Skeletal muscle cell (primary cell): ENCODE data around the gene CADM2.

Experiments used
- DNase-seq: peaks from one replicate; pipeline ENCODE4 v3.0.0-alpha.2; 2010; ENCODE audit warnings: low read depth
- H3K4me3 ChIP-seq: 2 replicates; pipeline ENCODE4 v1.5.1; 2011; ENCODE audit warnings: low read depth, mild to moderate bottlenecking, control low read depth, low read length, moderate library complexity

The CADM2 gene

GRCh38 chr3:85270488-85270887, 311.7 kb downstream of the CADM2 start:
- H3K4me3 ChIP-seq = no peak overlapping the region
- DNase-seq = no peak

GRCh38 chr3:85271911-85272310, 313.1 kb downstream of the CADM2 start:
- no peak overlapping the region for H3K4me3 ChIP-seq
- no peak for DNase-seq

GRCh38 chr3:85288257-85288656, 329.5 kb downstream of the CADM2 start:
- no peak overlapping the region for H3K4me3 ChIP-seq
- no peak for DNase-seq

GRCh38 chr3:85297291-85297690, 338.5 kb downstream of the CADM2 start:
- H3K4me3 ChIP-seq = no peak overlapping the region
- DNase-seq = no peak

- no peak overlapping the region for H3K4me3 ChIP-seq
- DNase-seq = no peak
Measured at GRCh38 chr3:85298032-85298431, 339.2 kb downstream of the CADM2 start.

- DNase-seq = no peak
- H3K4me3 ChIP-seq = no peak overlapping the region
Measured at GRCh38 chr3:85303156-85303555, 344.4 kb downstream of the CADM2 start.

- no peak overlapping the region for H3K4me3 ChIP-seq
- DNase-seq = no peak
Measured at GRCh38 chr3:85304360-85304964, 345.7 kb downstream of the CADM2 start.

GRCh38 chr3:85312331-85312730, 353.5 kb downstream of the CADM2 start:
- no peak for DNase-seq

GRCh38 chr3:85313380-85313779, 354.6 kb downstream of the CADM2 start:
- H3K4me3 ChIP-seq = no peak overlapping the region
- DNase-seq = no peak

More at GRCh38 chr3:85312331-85312730, 353.5 kb downstream of the CADM2 start:
- no peak overlapping the region for H3K4me3 ChIP-seq

GRCh38 chr3:85316252-85316651, 357.5 kb downstream of the CADM2 start:
- H3K4me3 ChIP-seq = no peak overlapping the region
- no peak for DNase-seq

- no peak for DNase-seq
Measured at GRCh38 chr3:85321892-85322291, 363.1 kb downstream of the CADM2 start.

GRCh38 chr3:85330071-85330470, 371.3 kb downstream of the CADM2 start:
- H3K4me3 ChIP-seq = no peak overlapping the region
- DNase-seq = no peak

More at GRCh38 chr3:85321892-85322291, 363.1 kb downstream of the CADM2 start:
- no peak overlapping the region for H3K4me3 ChIP-seq

GRCh38 chr3:85337895-85338294, 379.1 kb downstream of the CADM2 start:
- DNase-seq = no peak
- H3K4me3 ChIP-seq = no peak overlapping the region

GRCh38 chr3:85342915-85343314, 384.1 kb downstream of the CADM2 start:
- no peak for DNase-seq
- no peak overlapping the region for H3K4me3 ChIP-seq

GRCh38 chr3:85355572-85355971, 396.8 kb downstream of the CADM2 start:
- no peak for DNase-seq
- H3K4me3 ChIP-seq = no peak overlapping the region

GRCh38 chr3:85360742-85361387, 402.1 kb downstream of the CADM2 start:
- H3K4me3 ChIP-seq = no peak overlapping the region
- no peak for DNase-seq

GRCh38 chr3:85364296-85364909, 405.6 kb downstream of the CADM2 start:
- DNase-seq = no peak
- H3K4me3 ChIP-seq = no peak overlapping the region

GRCh38 chr3:85370341-85370740, 411.6 kb downstream of the CADM2 start:
- DNase-seq = no peak
- H3K4me3 ChIP-seq = no peak overlapping the region

- no peak overlapping the region for H3K4me3 ChIP-seq
- DNase-seq = no peak
Measured at GRCh38 chr3:85376131-85376530, 417.3 kb downstream of the CADM2 start.

GRCh38 chr3:85377115-85377514, 418.3 kb downstream of the CADM2 start:
- no peak overlapping the region for H3K4me3 ChIP-seq

GRCh38 chr3:85384372-85384771, 425.6 kb downstream of the CADM2 start:
- no peak for DNase-seq
- H3K4me3 ChIP-seq = no peak overlapping the region

More at GRCh38 chr3:85377115-85377514, 418.3 kb downstream of the CADM2 start:
- DNase-seq = no peak
